ENCODE data around the gene CCND1. TPM values are rescaled to one million over a fixed set of nuclear protein-coding genes. Genes with fewer than 3 reads are reported as not detected.

Gene CCND1
- total and polyA plus RNA-seq, 10 donors = 4.3 to 96.6 (median 59.0) TPM

- intact Hi-C loops (cut with DNase I; ENCODE audit: low total_unique reads) = no loop called here
- 61 to 72% (median 67%) methylated on average over 16 to 17 of the region's 17 CpGs for WGBS, 5 donors
- H3K27me3 ChIP-seq (replicated peaks in 1 of 7) = peaks cover 0 to 24% (median 0%) of the 10 kb centered on the region in 7 donors
Observed at GRCh38 chr11:69611548-69612526, 29.1 kb upstream of the CCND1 start.

GRCh38 chr11:69613594-69613993 is 27.4 kb upstream of the CCND1 start:
- no peaks in the 10 kb centered on the region for H3K36me3 ChIP-seq
- TF ChIP-seq, protein P1, sequence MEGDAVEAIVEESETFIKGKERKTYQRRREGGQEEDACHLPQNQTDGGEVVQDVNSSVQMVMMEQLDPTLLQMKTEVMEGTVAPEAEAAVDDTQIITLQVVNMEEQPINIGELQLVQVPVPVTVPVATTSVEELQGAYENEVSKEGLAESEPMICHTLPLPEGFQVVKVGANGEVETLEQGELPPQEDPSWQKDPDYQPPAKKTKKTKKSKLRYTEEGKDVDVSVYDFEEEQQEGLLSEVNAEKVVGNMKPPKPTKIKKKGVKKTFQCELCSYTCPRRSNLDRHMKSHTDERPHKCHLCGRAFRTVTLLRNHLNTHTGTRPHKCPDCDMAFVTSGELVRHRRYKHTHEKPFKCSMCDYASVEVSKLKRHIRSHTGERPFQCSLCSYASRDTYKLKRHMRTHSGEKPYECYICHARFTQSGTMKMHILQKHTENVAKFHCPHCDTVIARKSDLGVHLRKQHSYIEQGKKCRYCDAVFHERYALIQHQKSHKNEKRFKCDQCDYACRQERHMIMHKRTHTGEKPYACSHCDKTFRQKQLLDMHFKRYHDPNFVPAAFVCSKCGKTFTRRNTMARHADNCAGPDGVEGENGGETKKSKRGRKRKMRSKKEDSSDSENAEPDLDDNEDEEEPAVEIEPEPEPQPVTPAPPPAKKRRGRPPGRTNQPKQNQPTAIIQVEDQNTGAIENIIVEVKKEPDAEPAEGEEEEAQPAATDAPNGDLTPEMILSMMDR (IDR thresholded peaks at IDR 0.05 in 8 of 11, conservative IDR thresholded peaks at IDR 0.05 in 3 of 11) = no peak
- no peak for TF ChIP-seq POLR2AphosphoS5 (IDR thresholded peaks at IDR 0.05)
- TF ChIP-seq POLR2A (IDR thresholded peaks at IDR 0.05) = no peak
- 83 to 96% (median 93%) methylated on average over 9 of the region's 9 CpGs for WGBS, 5 donors

More at GRCh38 chr11:69611548-69612526, 29.1 kb upstream of the CCND1 start:
- no peak overlapping the region for H3K27ac ChIP-seq
- DNase-seq = no peak
- H3K36me3 ChIP-seq = no peaks in the 10 kb centered on the region
- no peaks in the 10 kb centered on the region for H3K4me1 ChIP-seq
- TF ChIP-seq POLR2AphosphoS5 (IDR thresholded peaks at IDR 0.05) (no peak), POLR2A (IDR thresholded peaks at IDR 0.05) (no peak)
- TF ChIP-seq, protein P1 (IDR thresholded peaks at IDR 0.05 in 8 of 11, conservative IDR thresholded peaks at IDR 0.05 in 3 of 11) = no peak
- H3K4me3 ChIP-seq = no peak overlapping the region
- peaks cover 0 to 33% (median 16%) of the 10 kb centered on the region in 8 donors for H3K9me3 ChIP-seq

DNA sequence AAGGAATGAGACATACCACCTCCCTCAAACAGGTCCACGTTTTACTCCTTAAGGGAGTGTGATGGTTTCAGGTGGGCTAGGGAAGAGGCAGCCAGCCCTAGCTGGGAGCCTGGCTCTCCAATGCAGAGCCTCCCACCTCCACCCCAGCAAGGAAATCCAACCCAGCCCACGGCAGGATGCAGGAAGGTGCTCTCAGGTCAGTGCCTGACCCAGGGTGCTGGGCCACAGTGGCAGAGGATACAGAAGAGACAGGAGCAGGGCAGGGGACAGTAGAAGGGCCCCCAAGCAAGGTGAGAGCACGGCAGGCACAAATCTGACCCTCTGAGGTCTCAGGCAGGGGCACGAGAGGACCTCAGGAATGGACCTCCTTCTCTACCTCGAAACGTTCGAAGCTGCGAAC is 26.9 kb upstream of the CCND1 start:
- TF ChIP-seq POLR2AphosphoS5 (IDR thresholded peaks at IDR 0.05) = no peak
- Histone ChIP-seq H3K9me3 (peaks cover 0 to 17% (median 6%) of the 10 kb centered on the region in 8 donors), H3K36me3 (no peaks in the 10 kb centered on the region), H3K4me3 (no peak overlapping the region), H3K4me1 (no peaks in the 10 kb centered on the region), H3K27me3 (replicated peaks in 1 of 7) (peaks cover 0 to 36% (median 0%) of the 10 kb centered on the region in 7 donors), H3K27ac (no peak overlapping the region)
- WGBS, 5 donors = 76 to 89% (median 84%) methylated on average over 8 of the region's 8 CpGs
- no peak for DNase-seq
- intact Hi-C loops (cut with DNase I; ENCODE audit: low total_unique reads) = no loop called here

More at GRCh38 chr11:69613594-69613993, 27.4 kb upstream of the CCND1 start:
- Histone ChIP-seq H3K27ac (no peak overlapping the region), H3K27me3 (replicated peaks in 1 of 7) (peaks cover 0 to 36% (median 0%) of the 10 kb centered on the region in 7 donors), H3K9me3 (peaks cover 0 to 22% (median 11%) of the 10 kb centered on the region in 8 donors), H3K4me3 (no peak overlapping the region), H3K4me1 (no peaks in the 10 kb centered on the region)
- DNase-seq = no peak
- intact Hi-C loops (cut with DNase I; ENCODE audit: low total_unique reads) = no loop called here

- TF ChIP-seq POLR2AphosphoS5 (IDR thresholded peaks at IDR 0.05) (no peak), POLR2A (IDR thresholded peaks at IDR 0.05) (no peak)
- TF ChIP-seq, protein P1 (IDR thresholded peaks at IDR 0.05 in 8 of 11, conservative IDR thresholded peaks at IDR 0.05 in 3 of 11) = no peak
- Histone ChIP-seq H3K27ac (no peak overlapping the region), H3K27me3 (replicated peaks in 1 of 7) (peaks cover 0 to 38% (median 0%) of the 10 kb centered on the region in 7 donors), H3K4me3 (no peak overlapping the region), H3K4me1 (no peaks in the 10 kb centered on the region), H3K9me3 (peaks cover 0 to under 1% (median 0%) of the 10 kb centered on the region in 8 donors), H3K36me3 (no peaks in the 10 kb centered on the region)
- WGBS, 5 donors = 88 to 92% (median 90%) methylated on average over 10 to 16 of the region's 16 CpGs
- no peak for DNase-seq
- intact Hi-C loops (cut with DNase I; ENCODE audit: low total_unique reads) = no loop called here
Observed at GRCh38 chr11:69615545-69616278, 25.2 kb upstream of the CCND1 start.
